Spinal cord (tissue), 10 donors: ENCODE data around the gene TLDC2. TPM values are rescaled to one million over a fixed set of nuclear protein-coding genes. Genes with fewer than 3 reads are reported as not detected.

Source experiments
- DNase-seq, 6 donors: peaks; one replicate each; pipeline versions ENCODE4 v3.0.0 to v3.0.0-alpha.2; 2013 to 2015; ENCODE audit warnings: low spot score in 6 of 6, low read depth in 4 of 6
- H3K27ac ChIP-seq: one replicate; pipeline ENCODE4 v1.5.1; 2013; ENCODE audit warnings: low read depth, low read length, control low read depth
- H3K27me3 ChIP-seq: one replicate; pipeline ENCODE4 v1.6.1; 2013; ENCODE audit warnings: low read length; ENCODE audit not compliant: control insufficient read depth, insufficient read depth
- H3K36me3 ChIP-seq: one replicate; pipeline ENCODE4 v1.6.1; 2013; ENCODE audit warnings: low read length; ENCODE audit not compliant: control insufficient read depth, insufficient read depth
- H3K4me1 ChIP-seq: one replicate; pipeline ENCODE4 v1.6.1; 2013; ENCODE audit warnings: low read length; ENCODE audit not compliant: control insufficient read depth, insufficient read depth
- H3K4me3 ChIP-seq: one replicate; pipeline ENCODE4 v1.5.1; 2013; ENCODE audit warnings: low read depth, low read length, control low read depth
- H3K9me3 ChIP-seq: one replicate; pipeline ENCODE4 v1.6.1; 2013; ENCODE audit warnings: low read length; ENCODE audit not compliant: control insufficient read depth, insufficient read depth
- WGBS: methylation state at CpG from one replicate; pipeline ENCODE4 v1.1.5; 2013; ENCODE audit warnings: missing lambda C conversion rate; ENCODE audit not compliant: insufficient coverage; 5-methylcytosine and 5-hydroxymethylcytosine counted together
- polyA plus RNA-seq, 2 donors: library from polyadenylated mRNA; unstranded; fragments of 120-200 nt; gene quantifications; one replicate each; pipeline ENCODE4 v1.2.1, GENCODE V29; 2013; ENCODE audit not compliant: insufficient read length in 2 of 2
- total RNA-seq, 2 donors: library from RNA; depleted of rRNA in 1 of 2; stranded (reverse); fragments of 120-200 nt in 1 of 2; fragments of >200 nt in 1 of 2; gene quantifications; one replicate each; pipeline versions ENCODE4 v1.2.3 to v1.2.4, GENCODE V29; 2013 to 2014
- donor health status: healthy.

TLDC2 gene
- total and polyA plus RNA-seq, 4 donors: 0.28 to 2.5 (median 0.67) TPM

DNA sequence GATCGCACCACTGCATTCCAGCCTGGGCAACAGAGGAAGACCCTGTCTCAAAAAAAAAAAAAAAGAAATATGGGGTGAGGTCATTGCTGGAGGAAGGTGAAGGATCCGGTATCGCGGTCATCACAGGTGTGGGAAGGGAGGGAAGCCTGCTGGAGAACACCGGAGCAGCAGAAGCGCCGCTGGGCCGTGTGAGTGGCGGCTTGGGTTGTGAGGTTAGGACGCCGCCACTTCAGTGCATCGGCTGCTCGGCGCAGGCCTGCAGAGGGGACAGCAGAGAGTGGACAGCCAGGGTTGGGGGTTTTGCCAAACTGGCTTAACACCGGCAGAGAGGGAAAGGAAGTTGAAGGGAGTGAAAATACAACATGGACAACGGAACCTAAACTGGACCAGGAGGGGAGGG is 5.4 kb downstream of the TLDC2 start:
- Histone ChIP-seq H3K9me3 (no peaks in the 10 kb centered on the region), H3K27me3 (no peaks in the 10 kb centered on the region), H3K4me1 (no peaks in the 10 kb centered on the region), H3K36me3 (no peaks in the 10 kb centered on the region), H3K27ac (no peak overlapping the region), H3K4me3 (no peak overlapping the region)
- 93% methylated on average over 16 of the region's 16 CpGs for WGBS
- DNase-seq: no peak

- Histone ChIP-seq H3K4me1 (peaks cover 2% of the 10 kb centered on the region), H3K4me3 (no peak overlapping the region), H3K27me3 (no peaks in the 10 kb centered on the region), H3K36me3 (no peaks in the 10 kb centered on the region), H3K9me3 (no peaks in the 10 kb centered on the region), H3K27ac (no peak overlapping the region)
- DNase-seq: no peak
- 74% methylated on average over 3 of the region's 4 CpGs for WGBS
Observed at GRCh38 chr20:36881888-36882287, 6.0 kb downstream of the TLDC2 start.

- 97% methylated on average over 4 of the region's 6 CpGs for WGBS
- no peaks in the 10 kb centered on the region for H3K27me3 ChIP-seq
- H3K27ac ChIP-seq: no peak overlapping the region
- no peak overlapping the region for H3K4me3 ChIP-seq
- no peak for DNase-seq
- peaks cover 9% of the 10 kb centered on the region for H3K4me1 ChIP-seq
- no peaks in the 10 kb centered on the region for H3K9me3 ChIP-seq
- peaks cover 2% of the 10 kb centered on the region for H3K36me3 ChIP-seq
Observed at GRCh38 chr20:36883977-36884535, 8.1 kb downstream of the TLDC2 start.

- WGBS: 88% methylated on average over 3 of the region's 8 CpGs
- Histone ChIP-seq H3K27me3 (no peaks in the 10 kb centered on the region), H3K4me1 (peaks cover 9% of the 10 kb centered on the region), H3K36me3 (peaks cover 6% of the 10 kb centered on the region), H3K4me3 (no peak overlapping the region), H3K27ac (no peak overlapping the region), H3K9me3 (no peaks in the 10 kb centered on the region)
- DNase-seq: no peak
Observed at GRCh38 chr20:36885356-36885755, 9.4 kb downstream of the TLDC2 start.

DNA sequence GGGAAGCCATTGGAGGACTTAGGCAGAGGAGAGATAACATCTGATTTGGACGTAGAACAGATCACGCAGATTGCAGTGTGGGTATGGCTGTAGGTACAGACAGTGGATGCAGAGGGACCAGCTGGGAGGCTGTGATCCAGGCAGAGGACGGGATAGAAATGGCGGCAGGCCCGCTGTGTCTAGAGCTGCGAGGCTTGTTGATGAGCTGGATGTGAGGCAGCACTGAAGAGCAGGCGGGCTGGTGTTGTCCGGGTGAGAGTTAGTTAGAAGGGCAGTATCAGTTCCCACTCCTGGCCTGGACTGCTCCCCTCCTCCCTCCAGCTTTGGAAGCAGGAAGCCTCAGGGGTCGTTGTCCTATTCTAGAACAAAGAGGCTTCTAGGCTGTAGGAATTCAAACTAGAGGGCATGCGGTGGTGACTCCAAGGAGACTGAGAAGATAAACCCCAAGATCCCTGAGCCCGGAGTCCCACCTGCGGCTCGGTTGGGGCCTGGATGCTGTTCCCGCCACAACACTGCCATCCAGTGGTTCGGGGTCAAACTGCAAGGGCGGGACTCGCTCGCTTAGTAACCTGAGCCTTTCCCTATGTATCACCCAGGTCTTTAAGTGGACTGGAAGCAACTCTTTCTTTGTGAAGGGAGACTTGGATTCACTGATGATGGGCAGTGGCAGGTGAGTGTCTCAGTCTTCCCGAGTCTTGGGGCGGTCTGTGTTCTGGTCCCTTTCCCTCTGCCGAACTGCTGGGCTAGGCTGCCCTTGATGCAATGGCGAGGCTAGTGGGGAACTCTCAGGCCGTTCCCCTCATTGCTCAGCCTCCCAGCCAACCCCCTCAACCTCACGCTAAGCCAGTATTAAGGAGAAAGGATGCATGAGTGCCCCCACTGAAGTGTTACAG is 11.2 kb downstream of the TLDC2 start:
- H3K4me3 ChIP-seq: no peak overlapping the region
- no peak overlapping the region for H3K27ac ChIP-seq
- peak in 5 of 6 donors; percentile 50 to 92 (median 69) for DNase-seq
- H3K36me3 ChIP-seq: peaks cover 15% of the 10 kb centered on the region
- 26% methylated on average over 14 of the region's 24 CpGs for WGBS
- H3K4me1 ChIP-seq: peaks cover 9% of the 10 kb centered on the region
- no peaks in the 10 kb centered on the region for H3K9me3 ChIP-seq
- H3K27me3 ChIP-seq: no peaks in the 10 kb centered on the region

DNA sequence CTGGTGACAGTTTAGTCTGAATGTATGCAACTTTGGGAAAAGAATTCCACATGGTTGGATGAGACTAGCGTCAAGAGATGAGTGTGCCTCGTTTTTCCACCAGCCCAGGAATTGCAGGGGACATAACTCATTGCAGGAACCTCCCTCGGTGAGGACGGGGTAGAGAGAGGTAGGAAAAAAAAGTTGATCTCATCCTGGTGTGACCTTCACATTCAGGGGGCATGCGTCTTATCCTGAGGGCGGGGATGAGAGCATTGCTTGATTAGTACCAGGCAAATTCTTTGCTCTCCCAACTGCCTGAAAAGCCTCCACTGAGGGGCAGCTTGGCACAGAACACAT is 11.8 kb downstream of the TLDC2 start:
- WGBS: 35% methylated on average over 5 of the region's 6 CpGs
- no peak for DNase-seq
- Histone ChIP-seq H3K4me3 (no peak overlapping the region), H3K9me3 (no peaks in the 10 kb centered on the region), H3K4me1 (peaks cover 9% of the 10 kb centered on the region), H3K36me3 (peaks cover 16% of the 10 kb centered on the region), H3K27me3 (no peaks in the 10 kb centered on the region), H3K27ac (no peak overlapping the region)

DNA sequence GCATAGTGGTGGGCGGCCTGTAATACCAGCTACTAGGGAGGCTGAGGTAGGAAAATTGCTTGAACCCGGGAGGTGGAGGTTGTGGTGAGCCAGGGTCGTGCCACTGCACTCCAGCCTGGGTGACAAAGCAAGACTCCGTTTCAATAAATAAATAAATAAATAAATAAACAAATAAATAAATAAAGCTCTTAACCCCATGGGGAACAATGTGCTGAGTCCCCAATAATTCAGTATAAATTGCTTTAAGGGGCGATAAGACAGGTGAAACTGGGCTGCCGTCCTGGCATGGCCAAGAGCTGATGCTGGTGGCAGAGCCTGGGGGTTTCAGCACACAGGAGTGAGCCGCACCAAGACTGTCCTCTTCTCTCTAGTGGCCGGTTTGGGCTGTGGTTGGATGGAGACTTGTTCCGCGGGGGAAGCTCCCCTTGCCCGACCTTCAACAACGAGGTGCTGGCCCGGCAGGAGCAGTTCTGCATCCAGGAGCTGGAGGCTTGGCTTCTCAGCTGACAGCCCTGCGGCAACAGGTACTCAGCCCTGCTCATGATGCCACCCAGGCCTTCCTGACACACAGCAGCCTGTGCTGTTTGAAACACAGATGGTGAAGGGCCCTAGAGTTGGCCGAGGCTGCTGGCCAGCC is 13.1 kb downstream of the TLDC2 start:
- Histone ChIP-seq H3K4me3 (no peak overlapping the region), H3K4me1 (peaks cover 9% of the 10 kb centered on the region), H3K27me3 (no peaks in the 10 kb centered on the region), H3K27ac (no peak overlapping the region), H3K9me3 (no peaks in the 10 kb centered on the region), H3K36me3 (peaks cover 16% of the 10 kb centered on the region)
- WGBS: 85% methylated on average over 11 of the region's 15 CpGs
- DNase-seq: no peak

DNA sequence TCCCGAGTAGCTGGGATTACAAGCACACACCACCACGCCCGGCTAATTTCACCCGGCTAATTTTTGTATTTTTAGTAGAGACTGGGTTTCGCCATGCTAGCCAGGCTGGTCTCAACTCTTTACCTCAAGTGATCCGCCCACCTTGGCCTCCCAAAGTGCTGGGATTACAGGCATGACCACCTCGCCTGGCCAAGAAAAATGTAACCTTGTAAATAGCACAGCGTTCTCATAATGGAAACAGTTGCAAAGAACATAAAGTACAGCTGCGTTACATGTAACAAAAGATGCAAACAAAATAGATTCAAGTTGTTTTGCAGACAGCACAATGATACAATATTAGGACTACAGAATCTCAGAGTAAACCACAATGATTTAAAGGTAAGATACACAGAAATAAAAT is 14.6 kb downstream of the TLDC2 start:
- H3K9me3 ChIP-seq: no peaks in the 10 kb centered on the region
- 87% methylated on average over 4 of the region's 9 CpGs for WGBS
- H3K36me3 ChIP-seq: peaks cover 16% of the 10 kb centered on the region
- DNase-seq: no peak
- H3K4me3 ChIP-seq: no peak overlapping the region
- peaks cover 9% of the 10 kb centered on the region for H3K4me1 ChIP-seq
- no peaks in the 10 kb centered on the region for H3K27me3 ChIP-seq
- no peak overlapping the region for H3K27ac ChIP-seq

DNA sequence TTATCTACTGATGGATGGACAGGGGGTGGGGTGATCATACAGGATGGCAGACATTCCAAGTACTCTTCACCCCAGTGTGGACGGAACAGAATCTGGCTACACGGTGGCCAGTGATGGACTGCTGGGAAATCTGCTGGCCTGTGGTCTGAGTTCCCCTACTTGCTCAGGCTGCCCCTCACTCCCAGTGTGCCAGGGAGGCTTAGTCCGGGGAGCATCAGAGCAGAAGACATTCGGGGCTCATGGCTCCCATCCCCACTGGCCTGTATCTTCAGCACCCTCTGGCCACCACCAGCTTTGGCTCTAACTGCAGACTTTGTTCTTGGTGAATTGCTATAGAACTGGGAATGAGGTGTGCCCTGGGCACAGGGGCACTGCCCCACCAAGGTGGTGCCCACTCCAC is 15.3 kb downstream of the TLDC2 start:
- 88% methylated on average over 3 of the region's 4 CpGs for WGBS

More for the DNA sequence above, 15.3 kb downstream of the TLDC2 start:
- no peak for DNase-seq
- Histone ChIP-seq H3K36me3 (peaks cover 16% of the 10 kb centered on the region), H3K4me1 (peaks cover 9% of the 10 kb centered on the region), H3K4me3 (no peak overlapping the region), H3K9me3 (no peaks in the 10 kb centered on the region), H3K27ac (no peak overlapping the region), H3K27me3 (no peaks in the 10 kb centered on the region)
